ENCODE data around the gene BCAP29. TPM values are rescaled to one million over a fixed set of nuclear protein-coding genes. Genes with fewer than 3 reads are reported as not detected.

Gene BCAP29
- total RNA-seq, 2 experiments from 2014 or later: 11.0 to 11.7 TPM

DNA sequence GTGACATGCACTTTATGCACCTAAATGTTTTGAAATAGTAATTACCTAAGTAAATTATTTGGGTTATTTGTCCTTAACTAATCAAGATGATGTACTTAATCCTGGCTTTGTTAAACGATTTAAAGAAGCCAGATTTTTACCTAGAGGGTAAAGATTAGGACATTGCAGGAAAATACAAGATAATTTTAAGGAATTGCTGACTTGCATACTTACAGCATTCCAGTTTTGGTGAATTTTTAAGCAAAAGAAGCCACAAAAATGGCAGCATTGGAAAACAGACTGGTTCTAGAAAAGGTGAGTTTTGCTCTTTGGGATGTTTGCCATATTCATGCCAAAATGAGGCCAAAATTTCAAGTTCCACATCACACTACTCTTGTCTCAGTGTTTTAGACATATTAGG, 33.4 kb downstream of the BCAP29 start:
- intact Hi-C loops (cut with DNase I, micrococcal nuclease): no loop called here
- Histone ChIP-seq H3K4me1 (ENCODE audit: insufficient read depth, low read length) (no peaks in the 10 kb centered on the region), H3K27ac (ENCODE audit: low read depth in 1 of 2, low read length in 2 of 2) (no peak overlapping the region), H3K27me3 (ENCODE audit: control insufficient read depth in 1 of 2, insufficient read depth in 2 of 2, low read length in 2 of 2) (no peaks in the 10 kb centered on the region), H3K4me3 (ENCODE audit: low read length) (no peak overlapping the region), H3K9me3 (ENCODE audit: control insufficient read depth in 1 of 2, insufficient read depth in 1 of 2, low read length in 2 of 2) (no peaks in the 10 kb centered on the region), H3K36me3 (ENCODE audit: insufficient read depth, low read length) (peaks cover 21% of the 10 kb centered on the region)
- ChIA-PET POLR2A (no interaction called here), CTCF (no interaction called here)
- no peak for ATAC-seq (ENCODE audit: poor library complexity)
- Mint-ChIP-seq H3K27ac (no peak overlapping the region), H3K36me3 (ENCODE audit: low read depth) (peaks cover 47% of the 10 kb centered on the region), H3K9me3 (no peaks in the 10 kb centered on the region), H3K4me3 (no peak overlapping the region), H3K4me1 (ENCODE audit: low read depth) (no peaks in the 10 kb centered on the region), H3K27me3 (no peaks in the 10 kb centered on the region)
- TF ChIP-seq, protein P1, sequence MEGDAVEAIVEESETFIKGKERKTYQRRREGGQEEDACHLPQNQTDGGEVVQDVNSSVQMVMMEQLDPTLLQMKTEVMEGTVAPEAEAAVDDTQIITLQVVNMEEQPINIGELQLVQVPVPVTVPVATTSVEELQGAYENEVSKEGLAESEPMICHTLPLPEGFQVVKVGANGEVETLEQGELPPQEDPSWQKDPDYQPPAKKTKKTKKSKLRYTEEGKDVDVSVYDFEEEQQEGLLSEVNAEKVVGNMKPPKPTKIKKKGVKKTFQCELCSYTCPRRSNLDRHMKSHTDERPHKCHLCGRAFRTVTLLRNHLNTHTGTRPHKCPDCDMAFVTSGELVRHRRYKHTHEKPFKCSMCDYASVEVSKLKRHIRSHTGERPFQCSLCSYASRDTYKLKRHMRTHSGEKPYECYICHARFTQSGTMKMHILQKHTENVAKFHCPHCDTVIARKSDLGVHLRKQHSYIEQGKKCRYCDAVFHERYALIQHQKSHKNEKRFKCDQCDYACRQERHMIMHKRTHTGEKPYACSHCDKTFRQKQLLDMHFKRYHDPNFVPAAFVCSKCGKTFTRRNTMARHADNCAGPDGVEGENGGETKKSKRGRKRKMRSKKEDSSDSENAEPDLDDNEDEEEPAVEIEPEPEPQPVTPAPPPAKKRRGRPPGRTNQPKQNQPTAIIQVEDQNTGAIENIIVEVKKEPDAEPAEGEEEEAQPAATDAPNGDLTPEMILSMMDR (IDR thresholded peaks at IDR 0.05): no peak
- DNase-seq: no peak

DNA sequence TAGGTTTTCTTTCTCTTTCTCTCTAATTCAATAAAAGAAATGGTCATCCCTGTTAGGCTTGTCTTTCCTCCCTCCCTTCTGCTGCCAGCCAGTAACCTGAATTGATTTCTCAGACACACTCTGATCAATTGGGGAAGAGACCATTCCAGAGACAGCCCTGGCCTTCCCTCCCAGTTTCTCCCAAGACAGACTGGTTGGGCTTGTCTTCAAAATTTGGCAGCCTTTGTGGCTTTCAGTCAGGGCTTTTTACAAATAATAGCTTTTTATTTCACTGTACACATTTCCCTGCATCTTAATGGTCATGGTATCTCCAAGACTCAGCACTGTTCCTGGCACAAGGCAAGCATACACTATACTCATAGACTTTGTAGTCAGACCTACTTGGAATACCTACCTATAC, 33.9 kb downstream of the BCAP29 start:
- no peak for DNase-seq
- ChIA-PET CTCF (no interaction called here), POLR2A (no interaction called here)
- Mint-ChIP-seq H3K9me3 (no peaks in the 10 kb centered on the region), H3K27ac (no peak overlapping the region), H3K4me3 (no peak overlapping the region), H3K36me3 (ENCODE audit: low read depth) (peaks cover 47% of the 10 kb centered on the region), H3K4me1 (ENCODE audit: low read depth) (no peaks in the 10 kb centered on the region), H3K27me3 (no peaks in the 10 kb centered on the region)
- ATAC-seq (ENCODE audit: poor library complexity): no peak
- Histone ChIP-seq H3K4me1 (ENCODE audit: insufficient read depth, low read length) (no peaks in the 10 kb centered on the region), H3K27ac (ENCODE audit: low read depth in 1 of 2, low read length in 2 of 2) (no peak overlapping the region), H3K9me3 (ENCODE audit: control insufficient read depth in 1 of 2, insufficient read depth in 1 of 2, low read length in 2 of 2) (no peaks in the 10 kb centered on the region), H3K36me3 (ENCODE audit: insufficient read depth, low read length) (peaks cover 19% of the 10 kb centered on the region), H3K4me3 (ENCODE audit: low read length) (no peak overlapping the region), H3K27me3 (ENCODE audit: control insufficient read depth in 1 of 2, insufficient read depth in 2 of 2, low read length in 2 of 2) (no peaks in the 10 kb centered on the region)
- intact Hi-C loops (cut with DNase I, micrococcal nuclease): no loop called here
- TF ChIP-seq, protein P1 (IDR thresholded peaks at IDR 0.05): no peak

DNA sequence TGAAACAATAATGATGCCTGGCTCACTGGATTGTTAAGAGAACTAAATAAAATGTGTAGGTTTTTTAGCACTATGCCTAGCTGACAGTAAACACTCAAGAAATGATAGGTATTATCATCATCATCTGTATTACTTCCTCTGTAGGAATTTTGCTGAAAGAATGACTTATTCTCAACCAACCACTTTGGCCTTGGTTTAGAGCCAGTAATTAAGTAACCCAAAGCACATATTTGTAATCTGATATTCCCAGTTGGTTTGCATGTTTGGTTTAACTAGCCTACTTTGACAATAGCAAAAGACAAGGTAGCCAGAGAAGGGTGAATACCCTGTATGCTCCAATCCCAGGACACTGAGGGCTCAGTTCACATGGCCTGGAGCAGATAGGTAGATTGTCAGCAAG, 34.4 kb downstream of the BCAP29 start:
- ATAC-seq (ENCODE audit: poor library complexity): no peak
- Mint-ChIP-seq H3K27ac (no peak overlapping the region), H3K36me3 (ENCODE audit: low read depth) (peaks cover 47% of the 10 kb centered on the region), H3K9me3 (no peaks in the 10 kb centered on the region), H3K4me1 (ENCODE audit: low read depth) (no peaks in the 10 kb centered on the region), H3K4me3 (no peak overlapping the region), H3K27me3 (no peaks in the 10 kb centered on the region)
- no peak for DNase-seq
- CTCF ChIA-PET: no interaction called here
- TF ChIP-seq, protein P1 (IDR thresholded peaks at IDR 0.05): no peak
- Histone ChIP-seq H3K9me3 (ENCODE audit: control insufficient read depth in 1 of 2, insufficient read depth in 1 of 2, low read length in 2 of 2) (no peaks in the 10 kb centered on the region), H3K27me3 (ENCODE audit: control insufficient read depth in 1 of 2, insufficient read depth in 2 of 2, low read length in 2 of 2) (no peaks in the 10 kb centered on the region), H3K4me3 (ENCODE audit: low read length) (no peak overlapping the region), H3K36me3 (ENCODE audit: insufficient read depth, low read length) (peaks cover 17% of the 10 kb centered on the region), H3K4me1 (ENCODE audit: insufficient read depth, low read length) (no peaks in the 10 kb centered on the region), H3K27ac (ENCODE audit: low read depth in 1 of 2, low read length in 2 of 2) (no peak overlapping the region)
- intact Hi-C loops (cut with DNase I, micrococcal nuclease): no loop called here
- POLR2A ChIA-PET: no interaction called here
